HFFc6 (cell line): ENCODE measurements around the gene TSPAN3. TPM values are rescaled to one million over a fixed set of nuclear protein-coding genes. Genes with fewer than 3 reads are reported as not detected.

Source experiments
- DNase-seq: peaks from one replicate; pipeline ENCODE4 v3.0.0-alpha.2; 2018
- H3K27ac Mint-ChIP-seq: 2 replicates; pipeline ENCODE4 v1.8.0; 2020; ENCODE audit warnings: mild to moderate bottlenecking, mixed read lengths
- H3K27me3 Mint-ChIP-seq: 2 replicates; pipeline ENCODE4 v1.8.0; 2021; ENCODE audit warnings: mild to moderate bottlenecking, moderate library complexity, mixed read lengths; ENCODE audit not compliant: insufficient read depth
- H3K36me3 Mint-ChIP-seq: 2 replicates; pipeline ENCODE4 v1.8.0; 2021; ENCODE audit warnings: low read depth, mixed read lengths
- H3K4me1 Mint-ChIP-seq: 2 replicates; pipeline ENCODE4 v1.8.0; 2020; ENCODE audit warnings: low read depth, mixed read lengths
- H3K4me3 Mint-ChIP-seq: 2 replicates; pipeline ENCODE4 v1.8.0; 2020; ENCODE audit warnings: mild to moderate bottlenecking, moderate library complexity, mixed read lengths
- H3K9me3 Mint-ChIP-seq: 2 replicates; pipeline ENCODE4 v1.8.0; 2020; ENCODE audit warnings: mild to moderate bottlenecking, mixed read lengths
- CTCF ChIP-seq: fragments of 200-600 bp; sonication (generic); IDR thresholded peaks from 2 replicates; pipeline ENCODE4 v1.5.0; 2021; ENCODE audit warnings: antibody characterized with exemption, mild to moderate bottlenecking
- total RNA-seq, 6 experiments: library from RNA; stranded (reverse); fragmentation: NEBNext Ultra II Directional; extraction: Animal tissue kit (Norgen Biotek cat#: 25700); gene quantifications; 2 replicates in 1 of 6; 3 replicates in 5 of 6; pipeline ENCODE4 v1.2.3, GENCODE V29; 2021

The TSPAN3 gene
- total RNA-seq, 6 experiments from 2014 or later: 153 to 222 (median 183) TPM

GRCh38 chr15:77068633-77069032 is 2.3 kb downstream of the TSPAN3 start:
- Mint-ChIP-seq H3K27ac (no peak overlapping the region), H3K4me1 (peaks cover 59% of the 10 kb centered on the region), H3K9me3 (no peaks in the 10 kb centered on the region), H3K4me3 (no peak overlapping the region), H3K36me3 (no peaks in the 10 kb centered on the region; the same call in 1 of the 2 replicates), H3K27me3 (peaks cover 9% of the 10 kb centered on the region)
- TF ChIP-seq CTCF: no peak
- no peak for DNase-seq

- H3K4me1 Mint-ChIP-seq: peaks cover 67% of the 10 kb centered on the region
- peaks cover 3% of the 10 kb centered on the region for H3K27me3 Mint-ChIP-seq
- no peaks in the 10 kb centered on the region for H3K9me3 Mint-ChIP-seq
- TF ChIP-seq CTCF: no peak
- H3K27ac Mint-ChIP-seq: peak overlapping the region; percentile 83
- no peaks in the 10 kb centered on the region; the same call in 1 of the 2 replicates for H3K36me3 Mint-ChIP-seq
- no peak for DNase-seq
- H3K4me3 Mint-ChIP-seq: peak overlapping the region; percentile 52; the same call in 1 of the 2 replicates
Observed at GRCh38 chr15:77067691-77068367, 3.1 kb downstream of the TSPAN3 start.

GRCh38 chr15:77066971-77067690 is 3.8 kb downstream of the TSPAN3 start:
- Mint-ChIP-seq H3K4me3 (peak overlapping the region; percentile 52; the same call in 1 of the 2 replicates), H3K36me3 (no peaks in the 10 kb centered on the region; the same call in 1 of the 2 replicates), H3K4me1 (peaks cover 73% of the 10 kb centered on the region), H3K27me3 (no peaks in the 10 kb centered on the region; the same call in 1 of the 2 replicates), H3K27ac (peak overlapping the region; percentile 83), H3K9me3 (no peaks in the 10 kb centered on the region)
- DNase-seq: peak; percentile 75
- TF ChIP-seq CTCF: no peak

- Mint-ChIP-seq H3K4me3 (peak overlapping the region; percentile 12; the same call in 1 of the 2 replicates), H3K36me3 (no peaks in the 10 kb centered on the region; the same call in 1 of the 2 replicates), H3K4me1 (peaks cover 89% of the 10 kb centered on the region), H3K27ac (no peak overlapping the region; the same call in 1 of the 2 replicates), H3K9me3 (no peaks in the 10 kb centered on the region), H3K27me3 (no peaks in the 10 kb centered on the region)
- no peak for DNase-seq
- 0 out of 2 replicates have a peak, but pooled peaks have one; percentile 15 for TF ChIP-seq CTCF
Observed at GRCh38 chr15:77064539-77065308, 6.2 kb downstream of the TSPAN3 start.

GRCh38 chr15:77064063-77064462 is 6.8 kb downstream of the TSPAN3 start:
- Mint-ChIP-seq H3K4me3 (no peak overlapping the region), H3K4me1 (peaks cover 88% of the 10 kb centered on the region), H3K27me3 (no peaks in the 10 kb centered on the region), H3K9me3 (no peaks in the 10 kb centered on the region), H3K36me3 (no peaks in the 10 kb centered on the region; the same call in 1 of the 2 replicates), H3K27ac (no peak overlapping the region; the same call in 1 of the 2 replicates)
- TF ChIP-seq CTCF: no peak
- no peak for DNase-seq
